Measurements from ENCODE around the gene TP53I11.

The TP53I11 gene

GRCh38 chr11:44893308-44893822, 57.3 kb downstream of the TP53I11 start:
- Histone ChIP-seq H3K36me3 (ENCODE audit: control insufficient read depth, insufficient read depth, low read length, severe bottlenecking) (no peaks in the 10 kb centered on the region), H3K27me3 (replicated peaks; ENCODE audit: control insufficient read depth, insufficient read depth, low read length) (peaks cover 53% of the 10 kb centered on the region), H3K9ac (ENCODE audit: low read length) (no peak overlapping the region), H3K9me3 (ENCODE audit: control insufficient read depth, low read length) (peaks cover 2% of the 10 kb centered on the region), H3K4me3 (ENCODE audit: low read length) (no peak overlapping the region), H3K4me1 (ENCODE audit: control insufficient read depth, insufficient read depth, low read length) (no peaks in the 10 kb centered on the region)
- no peak for DNase-seq (ENCODE audit: low read depth)

GRCh38 chr11:44892843-44893242, 57.8 kb downstream of the TP53I11 start:
- no peak overlapping the region for H3K4me3 ChIP-seq (ENCODE audit: low read length)
- H3K27me3 ChIP-seq (replicated peaks; ENCODE audit: control insufficient read depth, insufficient read depth, low read length), result peaks cover 48% of the 10 kb centered on the region
- no peaks in the 10 kb centered on the region for H3K4me1 ChIP-seq (ENCODE audit: control insufficient read depth, insufficient read depth, low read length)
- no peaks in the 10 kb centered on the region for H3K36me3 ChIP-seq (ENCODE audit: control insufficient read depth, insufficient read depth, low read length, severe bottlenecking)
- no peaks in the 10 kb centered on the region for H3K9me3 ChIP-seq (ENCODE audit: control insufficient read depth, low read length)
- DNase-seq (ENCODE audit: low read depth), result no peak
- H3K9ac ChIP-seq (ENCODE audit: low read length), result no peak overlapping the region

- peak; percentile 29 for DNase-seq (ENCODE audit: low read depth)
- Histone ChIP-seq H3K4me3 (ENCODE audit: low read length) (no peak overlapping the region), H3K9ac (ENCODE audit: low read length) (no peak overlapping the region), H3K36me3 (ENCODE audit: control insufficient read depth, insufficient read depth, low read length, severe bottlenecking) (no peaks in the 10 kb centered on the region), H3K4me1 (ENCODE audit: control insufficient read depth, insufficient read depth, low read length) (peaks cover 15% of the 10 kb centered on the region), H3K9me3 (ENCODE audit: control insufficient read depth, low read length) (no peaks in the 10 kb centered on the region), H3K27me3 (replicated peaks; ENCODE audit: control insufficient read depth, insufficient read depth, low read length) (peaks cover 16% of the 10 kb centered on the region)
Measured at GRCh38 chr11:44889266-44889665, 61.4 kb downstream of the TP53I11 start.

- H3K4me3 ChIP-seq (ENCODE audit: low read length), result no peak overlapping the region
- no peak for DNase-seq (ENCODE audit: low read depth)
- H3K27me3 ChIP-seq (replicated peaks; ENCODE audit: control insufficient read depth, insufficient read depth, low read length), result peaks cover 13% of the 10 kb centered on the region
- peaks cover 15% of the 10 kb centered on the region for H3K4me1 ChIP-seq (ENCODE audit: control insufficient read depth, insufficient read depth, low read length)
- H3K9ac ChIP-seq (ENCODE audit: low read length), result no peak overlapping the region
- no peaks in the 10 kb centered on the region for H3K9me3 ChIP-seq (ENCODE audit: control insufficient read depth, low read length)
- H3K36me3 ChIP-seq (ENCODE audit: control insufficient read depth, insufficient read depth, low read length, severe bottlenecking), result no peaks in the 10 kb centered on the region
Measured at GRCh38 chr11:44887636-44888035, 63.0 kb downstream of the TP53I11 start.

- no peaks in the 10 kb centered on the region for H3K36me3 ChIP-seq (ENCODE audit: control insufficient read depth, insufficient read depth, low read length, severe bottlenecking)
- peak; percentile 62 for DNase-seq (ENCODE audit: low read depth)
- H3K27me3 ChIP-seq (replicated peaks; ENCODE audit: control insufficient read depth, insufficient read depth, low read length), result peaks cover 15% of the 10 kb centered on the region
- H3K9ac ChIP-seq (ENCODE audit: low read length), result no peak overlapping the region
- no peaks in the 10 kb centered on the region for H3K9me3 ChIP-seq (ENCODE audit: control insufficient read depth, low read length)
- no peak overlapping the region for H3K4me3 ChIP-seq (ENCODE audit: low read length)
- H3K4me1 ChIP-seq (ENCODE audit: control insufficient read depth, insufficient read depth, low read length), result peaks cover 15% of the 10 kb centered on the region
Measured at GRCh38 chr11:44886790-44887140, 63.9 kb downstream of the TP53I11 start.

GRCh38 chr11:44885919-44886789, 64.5 kb downstream of the TP53I11 start:
- H3K36me3 ChIP-seq (ENCODE audit: control insufficient read depth, insufficient read depth, low read length, severe bottlenecking), result no peaks in the 10 kb centered on the region
- H3K4me1 ChIP-seq (ENCODE audit: control insufficient read depth, insufficient read depth, low read length), result peaks cover 15% of the 10 kb centered on the region
- H3K9ac ChIP-seq (ENCODE audit: low read length), result no peak overlapping the region
- H3K9me3 ChIP-seq (ENCODE audit: control insufficient read depth, low read length), result no peaks in the 10 kb centered on the region
- DNase-seq (ENCODE audit: low read depth), result no peak
- peaks cover 19% of the 10 kb centered on the region for H3K27me3 ChIP-seq (replicated peaks; ENCODE audit: control insufficient read depth, insufficient read depth, low read length)
- no peak overlapping the region for H3K4me3 ChIP-seq (ENCODE audit: low read length)

GRCh38 chr11:44885065-44885810, 65.4 kb downstream of the TP53I11 start:
- Histone ChIP-seq H3K4me3 (ENCODE audit: low read length) (no peak overlapping the region), H3K36me3 (ENCODE audit: control insufficient read depth, insufficient read depth, low read length, severe bottlenecking) (no peaks in the 10 kb centered on the region), H3K4me1 (ENCODE audit: control insufficient read depth, insufficient read depth, low read length) (peaks cover 15% of the 10 kb centered on the region), H3K27me3 (replicated peaks; ENCODE audit: control insufficient read depth, insufficient read depth, low read length) (peaks cover 26% of the 10 kb centered on the region), H3K9me3 (ENCODE audit: control insufficient read depth, low read length) (no peaks in the 10 kb centered on the region), H3K9ac (ENCODE audit: low read length) (no peak overlapping the region)
- no peak for DNase-seq (ENCODE audit: low read depth)

- H3K4me3 ChIP-seq (ENCODE audit: low read length), result no peak overlapping the region
- no peak for DNase-seq (ENCODE audit: low read depth)
- no peak overlapping the region for H3K9ac ChIP-seq (ENCODE audit: low read length)
- H3K9me3 ChIP-seq (ENCODE audit: control insufficient read depth, low read length), result no peaks in the 10 kb centered on the region
- no peaks in the 10 kb centered on the region for H3K36me3 ChIP-seq (ENCODE audit: control insufficient read depth, insufficient read depth, low read length, severe bottlenecking)
- peaks cover 37% of the 10 kb centered on the region for H3K27me3 ChIP-seq (replicated peaks; ENCODE audit: control insufficient read depth, insufficient read depth, low read length)
- H3K4me1 ChIP-seq (ENCODE audit: control insufficient read depth, insufficient read depth, low read length), result peaks cover 15% of the 10 kb centered on the region
Measured at GRCh38 chr11:44884056-44884455, 66.6 kb downstream of the TP53I11 start.

GRCh38 chr11:44883277-44883676, 67.4 kb downstream of the TP53I11 start:
- no peak overlapping the region for H3K9ac ChIP-seq (ENCODE audit: low read length)
- H3K4me1 ChIP-seq (ENCODE audit: control insufficient read depth, insufficient read depth, low read length), result peaks cover 15% of the 10 kb centered on the region
- peaks cover 45% of the 10 kb centered on the region for H3K27me3 ChIP-seq (replicated peaks; ENCODE audit: control insufficient read depth, insufficient read depth, low read length)
- DNase-seq (ENCODE audit: low read depth), result no peak
- H3K9me3 ChIP-seq (ENCODE audit: control insufficient read depth, low read length), result no peaks in the 10 kb centered on the region
- no peak overlapping the region for H3K4me3 ChIP-seq (ENCODE audit: low read length)
- H3K36me3 ChIP-seq (ENCODE audit: control insufficient read depth, insufficient read depth, low read length, severe bottlenecking), result no peaks in the 10 kb centered on the region
